ENCODE results near the gene SMAP2. TPM values are rescaled to one million over a fixed set of nuclear protein-coding genes. Genes with fewer than 3 reads are reported as not detected.
A peak's percentile ranks its signal among the peaks of the same experiment; 100 is the strongest.

The SMAP2 gene
- total RNA-seq, 1 donor from 2014 or later = 13.4 TPM

GRCh38 chr1:40439247-40439646, 65.7 kb downstream of the SMAP2 start:
- intact Hi-C loops (cut with DNase I) = no loop called here
- ATAC-seq (ENCODE audit: poor library complexity) = no peak
- DNase-seq = no peak

GRCh38 chr1:40449684-40450494, 76.4 kb downstream of the SMAP2 start, which contains the start of gene ZFP69B:
Gene ZFP69B (plus strand): TSS chr1:40450476. CDS start chr1:40450962, 486 bp downstream.
- intact Hi-C loops (cut with DNase I) = no loop called here
- DNase-seq (peak; percentile 96), ATAC-seq (ENCODE audit: poor library complexity) (peak; percentile 100)

- intact Hi-C loops (cut with DNase I) = no loop called here
Observed at GRCh38 chr1:40450495-40451237, 77.1 kb downstream of the SMAP2 start.

GRCh38 chr1:40451238-40451585, 77.7 kb downstream of the SMAP2 start:
- no peak for DNase-seq
- no peak for ATAC-seq (ENCODE audit: poor library complexity)
- intact Hi-C loops (cut with DNase I) = no loop called here

More at GRCh38 chr1:40450495-40451237, 77.1 kb downstream of the SMAP2 start:
- DNase-seq (no peak), ATAC-seq (ENCODE audit: poor library complexity) (peak; percentile 19)

GRCh38 chr1:40454873-40455272, 81.3 kb downstream of the SMAP2 start:
- DNase-seq (no peak), ATAC-seq (ENCODE audit: poor library complexity) (no peak)
- intact Hi-C loops (cut with DNase I) = no loop called here

GRCh38 chr1:40462956-40463590, 89.5 kb downstream of the SMAP2 start:
- ATAC-seq (ENCODE audit: poor library complexity) (no peak), DNase-seq (no peak)
- intact Hi-C loops (cut with DNase I) = no loop called here

GRCh38 chr1:40469327-40469726, 95.8 kb downstream of the SMAP2 start:
- ATAC-seq (ENCODE audit: poor library complexity) = no peak
- DNase-seq = no peak
- intact Hi-C loops (cut with DNase I) = no loop called here

Other genes with a start within 250 kb of the SMAP2 start
- 11.7 TPM for gene RLF, start 212.3 kb upstream of the SMAP2 start, total RNA-seq
- not detected for gene TMCO2, start 125.8 kb upstream of the SMAP2 start, total RNA-seq
- gene ZMPSTE24, start 115.5 kb upstream of the SMAP2 start, total RNA-seq = 35.4 TPM
- 0.24 TPM for gene COL9A2, start 56.4 kb upstream of the SMAP2 start, total RNA-seq
- gene ZFP69B, start 76.7 kb downstream of the SMAP2 start, total RNA-seq = 1.3 TPM
- gene ZFP69, start 103.6 kb downstream of the SMAP2 start, total RNA-seq = 1.3 TPM
- 3.1 TPM for gene EXO5, start 135.0 kb downstream of the SMAP2 start, total RNA-seq
- gene ZNF684, start 157.9 kb downstream of the SMAP2 start, total RNA-seq = 8.3 TPM

All from Right ventricle myocardium superior (tissue), 1 donor.